HUES6 (cell line): Measurements from ENCODE around the gene ZNRF4.

Experiments used
- H3K27ac ChIP-seq: 2 replicates; pipeline ENCODE4 v1.7.0; 2013; ENCODE audit warnings: low read depth, mild to moderate bottlenecking, low read length, inconsistent platforms
- H3K27me3 ChIP-seq: 2 replicates; pipeline ENCODE4 v1.6.1; 2013; ENCODE audit warnings: low read length; ENCODE audit not compliant: control insufficient read depth, insufficient read depth
- H3K36me3 ChIP-seq: 2 replicates; pipeline ENCODE4 v1.6.1; 2013; ENCODE audit warnings: low read length; ENCODE audit not compliant: control insufficient read depth, insufficient read depth
- H3K4me1 ChIP-seq: 2 replicates; pipeline ENCODE4 v1.6.1; 2013; ENCODE audit warnings: low read length; ENCODE audit not compliant: control insufficient read depth, insufficient read depth
- H3K4me3 ChIP-seq: 2 replicates; pipeline ENCODE4 v1.5.1; 2013; ENCODE audit warnings: low read depth, low read length
- H3K9ac ChIP-seq: one replicate; pipeline ENCODE4 v1.6.1; 2013; ENCODE audit warnings: mild to moderate bottlenecking, low read length
- H3K9me3 ChIP-seq: 2 replicates; pipeline ENCODE4 v1.6.1; 2013; ENCODE audit warnings: low read depth, low read length; ENCODE audit not compliant: control insufficient read depth, insufficient read depth

Gene ZNRF4

DNA sequence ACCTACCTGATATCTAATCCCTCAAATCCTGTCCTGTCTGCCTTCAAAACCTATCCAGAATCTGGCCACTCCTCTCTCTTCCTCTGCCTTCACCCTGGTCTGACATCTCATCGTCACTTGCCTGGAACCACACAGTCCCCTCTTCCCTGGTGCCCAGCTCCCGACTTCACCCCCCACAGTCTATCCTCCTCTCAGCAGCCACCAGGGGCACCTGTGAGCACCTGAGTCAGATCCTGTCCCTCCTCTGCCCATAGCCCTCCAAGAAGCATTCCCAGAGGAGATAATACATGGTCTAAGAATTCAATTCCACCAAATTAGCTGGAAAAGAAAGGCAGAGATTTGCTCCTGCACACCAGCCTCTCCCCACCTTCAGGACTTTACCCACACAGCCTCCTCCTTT, 48.9 kb downstream of the ZNRF4 start:
- Histone ChIP-seq H3K9me3 (peaks cover 24% of the 10 kb centered on the region), H3K27ac (no peak overlapping the region), H3K4me1 (no peaks in the 10 kb centered on the region), H3K4me3 (no peak overlapping the region), H3K36me3 (no peaks in the 10 kb centered on the region), H3K27me3 (peaks cover 61% of the 10 kb centered on the region), H3K9ac (no peak overlapping the region)
